Lower leg skin (tissue), 3 donors: ENCODE measurements around the gene SIAH3.

Source experiments
- POLR2A ChIP-seq, 2 donors: fragments of 450-650 bp; IDR thresholded peaks; one replicate each; pipeline ENCODE4 v1.6.1; 2016 to 2017; ENCODE audit warnings: antibody characterized with exemption in 2 of 2, mild to moderate bottlenecking in 1 of 2, moderate library complexity in 1 of 2
- TF ChIP-seq, protein P1 (sequence below), 3 donors: fragments of 450-650 bp; IDR thresholded peaks; one replicate each; pipeline ENCODE4 v1.5.1; 2016; ENCODE audit warnings: antibody characterized with exemption in 3 of 3, mild to moderate bottlenecking in 3 of 3, moderate library complexity in 2 of 3

DNA sequence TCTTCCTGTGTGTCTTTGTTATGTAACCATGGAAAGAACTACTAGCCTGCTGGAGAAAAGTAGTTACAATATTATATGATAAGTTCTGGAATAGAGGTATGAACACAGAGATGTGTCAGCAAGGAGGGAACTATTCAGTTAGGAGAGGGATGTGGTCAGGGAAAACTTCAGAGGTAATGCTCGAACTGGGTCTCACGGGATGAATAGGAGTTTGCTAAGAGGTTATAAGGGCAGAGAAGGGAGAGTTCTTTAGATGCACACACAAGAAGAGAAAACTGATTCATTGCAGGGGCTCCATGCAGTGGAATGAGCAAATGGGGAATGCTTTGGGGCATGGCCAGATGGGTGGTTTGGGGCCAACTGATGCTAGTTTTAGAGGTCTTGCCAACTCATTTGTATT is 46.0 kb upstream of the SIAH3 start:
- TF ChIP-seq, protein P1, sequence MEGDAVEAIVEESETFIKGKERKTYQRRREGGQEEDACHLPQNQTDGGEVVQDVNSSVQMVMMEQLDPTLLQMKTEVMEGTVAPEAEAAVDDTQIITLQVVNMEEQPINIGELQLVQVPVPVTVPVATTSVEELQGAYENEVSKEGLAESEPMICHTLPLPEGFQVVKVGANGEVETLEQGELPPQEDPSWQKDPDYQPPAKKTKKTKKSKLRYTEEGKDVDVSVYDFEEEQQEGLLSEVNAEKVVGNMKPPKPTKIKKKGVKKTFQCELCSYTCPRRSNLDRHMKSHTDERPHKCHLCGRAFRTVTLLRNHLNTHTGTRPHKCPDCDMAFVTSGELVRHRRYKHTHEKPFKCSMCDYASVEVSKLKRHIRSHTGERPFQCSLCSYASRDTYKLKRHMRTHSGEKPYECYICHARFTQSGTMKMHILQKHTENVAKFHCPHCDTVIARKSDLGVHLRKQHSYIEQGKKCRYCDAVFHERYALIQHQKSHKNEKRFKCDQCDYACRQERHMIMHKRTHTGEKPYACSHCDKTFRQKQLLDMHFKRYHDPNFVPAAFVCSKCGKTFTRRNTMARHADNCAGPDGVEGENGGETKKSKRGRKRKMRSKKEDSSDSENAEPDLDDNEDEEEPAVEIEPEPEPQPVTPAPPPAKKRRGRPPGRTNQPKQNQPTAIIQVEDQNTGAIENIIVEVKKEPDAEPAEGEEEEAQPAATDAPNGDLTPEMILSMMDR (IDR thresholded peaks at IDR 0.05): no peak
- TF ChIP-seq POLR2A (IDR thresholded peaks at IDR 0.05): no peak
